GM13977 (cell line): Measurements from ENCODE around the gene VPS33A.
"Not testable (repeated sequence)": the region's sequence is repeated elsewhere in the genome, so short reads cannot be mapped to it uniquely, and the experiment has no call there.

ENCODE experiments used
- DNase-seq: peaks from one replicate; pipeline ENCODE4 v3.0.0; 2012; ENCODE audit warnings: low spot score
- in situ Hi-C: fragments of 300-500 bp; cut with MboI; formaldehyde crosslinking; loops from one replicate; pipeline ENCODE4 v1.12.0; 2022; ENCODE audit warnings: low sequenced_read_pairs, low pct_unique_long_range_greater_than_20kb, mixed read lengths, inconsistent platforms; ENCODE audit not compliant: unreplicated experiment
- TF ChIP-seq, protein P1 (sequence below): IDR thresholded peaks from 2 replicates; pipeline ENCODE4 v1.5.1; 2012; ENCODE audit warnings: mild to moderate bottlenecking, control low read depth; ENCODE audit not compliant: insufficient read depth; ENCODE audit errors: extremely low read depth, missing control alignments

VPS33A gene

DNA sequence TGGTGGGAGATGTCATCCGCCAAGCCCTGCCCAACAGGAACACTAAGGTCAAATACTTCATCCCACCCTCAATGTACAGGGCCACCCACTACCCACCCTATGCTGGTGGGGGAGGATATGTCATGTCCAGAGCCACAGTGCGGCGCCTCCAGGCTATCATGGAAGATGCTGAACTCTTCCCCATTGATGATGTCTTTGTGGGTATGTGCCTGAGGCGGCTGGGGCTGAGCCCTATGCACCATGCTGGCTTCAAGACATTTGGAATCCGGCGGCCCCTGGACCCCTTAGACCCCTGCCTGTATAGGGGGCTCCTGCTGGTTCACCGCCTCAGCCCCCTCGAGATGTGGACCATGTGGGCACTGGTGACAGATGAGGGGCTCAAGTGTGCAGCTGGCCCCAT lies 59.3 kb downstream of the VPS33A start:
- in situ Hi-C loops = no loop called here
- no peak for DNase-seq
- TF ChIP-seq, protein P1, sequence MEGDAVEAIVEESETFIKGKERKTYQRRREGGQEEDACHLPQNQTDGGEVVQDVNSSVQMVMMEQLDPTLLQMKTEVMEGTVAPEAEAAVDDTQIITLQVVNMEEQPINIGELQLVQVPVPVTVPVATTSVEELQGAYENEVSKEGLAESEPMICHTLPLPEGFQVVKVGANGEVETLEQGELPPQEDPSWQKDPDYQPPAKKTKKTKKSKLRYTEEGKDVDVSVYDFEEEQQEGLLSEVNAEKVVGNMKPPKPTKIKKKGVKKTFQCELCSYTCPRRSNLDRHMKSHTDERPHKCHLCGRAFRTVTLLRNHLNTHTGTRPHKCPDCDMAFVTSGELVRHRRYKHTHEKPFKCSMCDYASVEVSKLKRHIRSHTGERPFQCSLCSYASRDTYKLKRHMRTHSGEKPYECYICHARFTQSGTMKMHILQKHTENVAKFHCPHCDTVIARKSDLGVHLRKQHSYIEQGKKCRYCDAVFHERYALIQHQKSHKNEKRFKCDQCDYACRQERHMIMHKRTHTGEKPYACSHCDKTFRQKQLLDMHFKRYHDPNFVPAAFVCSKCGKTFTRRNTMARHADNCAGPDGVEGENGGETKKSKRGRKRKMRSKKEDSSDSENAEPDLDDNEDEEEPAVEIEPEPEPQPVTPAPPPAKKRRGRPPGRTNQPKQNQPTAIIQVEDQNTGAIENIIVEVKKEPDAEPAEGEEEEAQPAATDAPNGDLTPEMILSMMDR = no peak

DNA sequence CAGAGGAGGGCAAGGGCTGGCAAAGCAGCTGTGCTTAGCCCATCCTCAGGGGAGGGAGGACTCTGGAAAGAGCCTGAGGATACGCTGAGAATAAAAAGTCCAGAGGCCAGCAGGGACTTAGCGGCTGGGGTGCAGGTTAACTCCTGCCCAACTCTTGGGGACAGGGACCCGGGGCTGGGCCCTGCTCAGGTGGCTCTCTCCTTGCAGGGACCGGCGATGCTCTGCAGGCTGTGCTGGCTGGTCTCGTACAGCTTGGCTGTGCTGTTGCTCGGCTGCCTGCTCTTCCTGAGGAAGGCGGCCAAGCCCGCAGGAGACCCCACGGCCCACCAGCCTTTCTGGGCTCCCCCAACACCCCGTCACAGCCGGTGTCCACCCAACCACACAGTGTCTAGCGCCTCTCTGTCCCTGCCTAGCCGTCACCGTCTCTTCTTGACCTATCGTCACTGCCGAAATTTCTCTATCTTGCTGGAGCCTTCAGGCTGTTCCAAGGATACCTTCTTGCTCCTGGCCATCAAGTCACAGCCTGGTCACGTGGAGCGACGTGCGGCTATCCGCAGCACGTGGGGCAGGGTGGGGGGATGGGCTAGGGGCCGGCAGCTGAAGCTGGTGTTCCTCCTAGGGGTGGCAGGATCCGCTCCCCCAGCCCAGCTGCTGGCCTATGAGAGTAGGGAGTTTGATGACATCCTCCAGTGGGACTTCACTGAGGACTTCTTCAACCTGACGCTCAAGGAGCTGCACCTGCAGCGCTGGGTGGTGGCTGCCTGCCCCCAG lies 60.0 kb downstream of the VPS33A start:
- no peak for DNase-seq
- in situ Hi-C loops = no loop called here

DNA sequence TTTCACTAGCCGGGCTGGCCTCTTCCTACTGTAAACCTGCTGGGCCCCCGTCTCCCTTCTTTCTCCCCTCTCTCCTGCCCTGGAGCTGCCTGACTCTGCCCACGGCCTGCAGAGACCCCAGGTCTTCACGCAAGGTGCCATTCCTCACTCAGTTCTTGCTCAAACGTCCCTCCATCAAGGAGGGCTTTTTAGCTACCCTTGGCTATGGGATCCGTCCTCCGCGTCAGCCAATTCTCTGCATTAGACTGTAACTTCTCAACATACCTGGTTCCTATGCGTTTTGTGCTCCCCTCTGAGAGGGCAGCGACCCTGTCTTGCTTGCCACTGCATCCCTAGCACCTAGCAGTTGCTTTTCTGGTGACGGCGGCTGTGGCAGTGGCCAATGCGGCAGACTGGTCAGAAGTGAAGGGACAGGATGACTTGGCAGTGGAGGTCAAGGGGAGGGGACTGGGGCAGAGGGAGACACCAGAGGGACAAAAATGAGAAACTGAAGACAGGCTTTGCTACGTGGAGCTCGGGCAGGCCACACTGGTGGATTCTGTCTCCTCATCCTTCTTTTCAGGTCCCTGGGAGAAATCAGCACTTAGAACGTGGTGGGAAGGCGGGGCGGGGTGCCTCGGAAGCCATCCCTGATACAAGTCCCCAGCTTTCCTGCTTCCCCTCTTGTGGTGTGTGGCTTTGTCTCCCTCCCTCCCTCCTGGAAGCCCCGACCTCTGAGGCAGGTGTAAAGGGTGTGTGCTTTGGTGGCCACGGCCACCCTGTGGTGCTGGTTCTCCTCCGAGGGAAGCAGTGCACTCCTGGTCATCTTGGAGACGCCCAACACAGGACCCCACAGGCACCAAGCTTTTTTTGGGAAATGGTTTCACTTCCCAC lies 61.0 kb downstream of the VPS33A start:
- TF ChIP-seq, protein P1 = no peak
- DNase-seq = no peak
- in situ Hi-C loops = no loop called here

More for the DNA sequence above, 60.0 kb downstream of the VPS33A start:
- TF ChIP-seq, protein P1 = no peak

DNA sequence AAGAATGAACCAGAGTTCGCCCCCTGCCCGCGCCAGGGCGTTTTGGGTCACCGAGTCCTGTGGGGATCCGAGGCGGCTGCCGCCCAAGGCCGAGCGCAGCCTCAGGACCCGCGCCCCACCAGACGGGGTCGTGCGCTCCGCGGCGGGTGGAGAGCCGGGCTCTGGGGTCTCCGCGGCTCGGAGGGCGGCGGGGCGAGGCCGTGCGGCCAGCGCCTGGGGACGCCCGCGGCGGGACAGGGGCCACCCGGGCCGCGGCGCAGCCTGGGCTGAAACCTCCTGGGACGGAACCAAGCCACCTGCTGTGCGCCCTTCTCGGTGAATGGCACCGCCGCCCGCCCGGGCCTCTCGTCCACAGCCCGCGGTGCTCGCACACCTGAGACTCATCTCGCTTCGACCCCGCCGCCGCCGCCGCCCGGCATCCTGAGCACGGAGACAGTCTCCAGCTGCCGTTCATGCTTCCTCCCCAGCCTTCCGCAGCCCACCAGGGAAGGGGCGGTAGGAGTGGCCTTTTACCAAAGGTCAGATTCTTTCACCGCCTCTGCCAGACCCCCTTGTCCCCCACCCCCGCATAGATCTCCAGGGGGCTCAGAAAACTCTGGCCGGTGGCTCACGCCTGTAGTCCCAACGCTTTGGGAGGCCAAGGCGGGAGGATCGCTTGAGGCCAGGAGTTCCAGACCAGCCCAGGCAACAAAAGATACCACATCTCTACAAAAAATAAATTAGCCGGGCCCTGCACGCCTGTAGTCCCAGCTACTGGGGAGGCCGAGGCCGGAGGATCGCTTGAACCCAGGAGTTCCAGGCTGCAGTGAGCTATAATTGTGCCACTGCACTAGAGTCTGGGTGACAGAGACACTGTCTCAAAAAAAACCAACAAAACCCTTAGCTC lies 61.9 kb downstream of the VPS33A start:
- TF ChIP-seq, protein P1 = no peak
- no peak for DNase-seq
- in situ Hi-C loops = no loop called here

DNA sequence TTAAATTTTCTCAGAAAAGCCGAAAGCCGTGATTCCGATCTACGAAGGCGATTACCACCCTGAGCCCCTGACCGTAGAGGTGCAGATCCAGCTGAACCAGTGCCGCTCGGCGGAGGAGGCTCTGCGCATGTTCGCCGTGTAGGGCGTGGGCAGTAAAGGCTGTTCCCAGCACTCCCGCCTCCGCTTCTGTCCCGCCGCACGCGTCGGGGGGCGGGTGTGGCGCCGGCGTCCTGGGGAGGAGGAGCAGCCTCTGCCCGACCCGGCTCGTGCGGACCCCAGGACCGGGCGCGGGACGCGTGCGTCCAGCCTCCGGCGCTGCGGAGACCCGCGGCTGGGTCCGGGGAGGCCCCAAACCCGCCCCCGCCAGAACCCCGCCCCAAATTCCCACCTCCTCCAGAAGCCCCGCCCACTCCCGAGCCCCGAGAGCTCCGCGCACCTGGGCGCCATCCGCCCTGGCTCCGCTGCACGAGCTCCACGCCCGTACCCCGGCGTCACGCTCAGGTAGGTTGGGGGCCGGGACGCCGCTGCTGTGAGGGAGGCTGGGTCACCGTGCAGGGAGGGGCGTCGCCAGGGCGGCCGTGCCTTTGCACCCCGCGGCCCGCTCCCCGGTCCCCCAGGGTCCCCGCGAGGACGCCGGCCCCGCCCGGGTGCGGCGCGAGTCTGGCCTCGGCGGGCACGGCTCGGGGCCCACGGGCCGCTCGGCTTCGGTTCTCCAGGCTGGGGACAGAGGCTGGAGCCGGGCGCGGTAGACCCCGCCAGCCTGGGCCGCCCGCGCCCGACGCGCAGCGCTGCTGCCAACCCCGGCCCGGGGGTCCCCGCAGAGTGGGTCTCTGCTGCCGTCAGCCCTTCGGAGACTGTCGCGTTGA lies 62.8 kb downstream of the VPS33A start, which contains the start of gene B3GNT4:
Gene B3GNT4 (plus strand): TSS at position 409 of the 866 bp plus-strand sequence. CDS start 910 bp downstream, outside the sequence.
- TF ChIP-seq, protein P1 = no peak
- in situ Hi-C loops = no loop called here
- DNase-seq = peak; percentile 74

DNA sequence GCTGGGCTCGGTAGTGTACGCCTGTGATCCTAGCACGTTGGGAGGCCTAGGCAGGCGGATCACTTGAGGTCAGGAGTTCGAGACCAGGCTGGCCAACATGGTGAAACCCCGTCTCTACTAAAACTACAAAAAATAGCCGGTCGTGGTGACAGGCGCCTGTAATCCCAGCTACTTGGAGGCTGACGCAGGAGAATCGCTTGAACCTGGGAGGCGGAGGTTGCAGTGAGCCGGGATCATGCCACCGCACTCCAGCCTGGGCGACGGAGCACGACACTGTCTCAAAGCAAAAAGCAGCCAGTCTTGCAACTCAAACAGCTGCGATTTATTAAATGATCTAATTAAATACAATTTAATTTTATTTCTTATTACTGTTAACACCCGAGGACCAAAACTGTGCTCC lies 63.5 kb downstream of the VPS33A start:
- DNase-seq, in situ Hi-C loops: not testable (repeated sequence)
